GM19025 (cell line): Measurements from ENCODE around the gene WDR70.

ENCODE experiments used
- ATAC-seq: cut with Tn5 transposase; IDR thresholded peaks from one replicate; pipeline ENCODE4 v1.9.1; 2021; ENCODE audit warnings: mild to moderate bottlenecking, low read depth, moderate library complexity; ENCODE audit not compliant: unreplicated experiment

The WDR70 gene

GRCh38 chr5:37715992-37716391, 336.9 kb downstream of the WDR70 start:
- no peak for ATAC-seq

- no peak for ATAC-seq
Observed at GRCh38 chr5:37716405-37716804, 337.3 kb downstream of the WDR70 start.

GRCh38 chr5:37717276-37717612, 338.1 kb downstream of the WDR70 start:
- ATAC-seq: no peak

GRCh38 chr5:37717613-37718431, 338.7 kb downstream of the WDR70 start:
- no peak for ATAC-seq

GRCh38 chr5:37720550-37720952, 341.4 kb downstream of the WDR70 start:
- no peak for ATAC-seq

- ATAC-seq: peak; percentile 40
Observed at GRCh38 chr5:37721447-37721871, 342.3 kb downstream of the WDR70 start.

- peak; percentile 66 for ATAC-seq
Observed at GRCh38 chr5:37722236-37723161, 343.4 kb downstream of the WDR70 start.

- no peak for ATAC-seq
Observed at GRCh38 chr5:37723162-37723961, 344.2 kb downstream of the WDR70 start.

GRCh38 chr5:37724395-37725125, 345.4 kb downstream of the WDR70 start:
- no peak for ATAC-seq

- no peak for ATAC-seq
Observed at GRCh38 chr5:37725185-37725584, 346.1 kb downstream of the WDR70 start.

- no peak for ATAC-seq
Observed at GRCh38 chr5:37727238-37727637, 348.1 kb downstream of the WDR70 start.

GRCh38 chr5:37730896-37731455, 351.9 kb downstream of the WDR70 start:
- no peak for ATAC-seq

- ATAC-seq: no peak
Observed at GRCh38 chr5:37734114-37734513, 355.0 kb downstream of the WDR70 start.

- ATAC-seq: no peak
Observed at GRCh38 chr5:37735649-37736347, 356.7 kb downstream of the WDR70 start.

- ATAC-seq: no peak
Observed at GRCh38 chr5:37736397-37736796, 357.3 kb downstream of the WDR70 start.

GRCh38 chr5:37737326-37738056, 358.4 kb downstream of the WDR70 start:
- no peak for ATAC-seq

- peak; percentile 74 for ATAC-seq
Observed at GRCh38 chr5:37738057-37738691, 359.1 kb downstream of the WDR70 start.

- ATAC-seq: no peak
Observed at GRCh38 chr5:37738865-37739488, 359.9 kb downstream of the WDR70 start.
